Mucosa of descending colon (tissue), 3 donors: ENCODE measurements around the gene SEL1L3. TPM values are rescaled to one million over a fixed set of nuclear protein-coding genes. Genes with fewer than 3 reads are reported as not detected.
A peak's percentile ranks its signal among the peaks of the same experiment; 100 is the strongest.
"Not testable (repeated sequence)": the region's sequence is repeated elsewhere in the genome, so short reads cannot be mapped to it uniquely, and the experiment has no call there.

Experiments used
- ATAC-seq: fragments of 200-7000 bp; cut with Tn5 transposase; one replicate; pipeline ENCODE4 v1.9.1; 2020; ENCODE audit warnings: mild to moderate bottlenecking, moderate library complexity
- DNase-seq, 3 donors: peaks; one replicate each; pipeline ENCODE4 v3.0.0-alpha.2; 2020
- H3K36me3 ChIP-seq: fragments of 200-600 bp; one replicate; pipeline ENCODE4 v1.8.0; 2021; ENCODE audit warnings: low read depth, mild to moderate bottlenecking
- H3K4me1 ChIP-seq: fragments of 200-600 bp; one replicate; pipeline ENCODE4 v1.8.0; 2021; ENCODE audit warnings: low read depth, mild to moderate bottlenecking
- H3K4me3 ChIP-seq: fragments of 200-600 bp; one replicate; pipeline ENCODE4 v1.8.0; 2021; ENCODE audit warnings: mild to moderate bottlenecking
- H3K9me3 ChIP-seq: fragments of 200-600 bp; one replicate; pipeline ENCODE4 v1.8.0; 2021; ENCODE audit warnings: mild to moderate bottlenecking
- CTCF ChIP-seq: fragments of 200-600 bp; IDR thresholded peaks from one replicate; pipeline ENCODE4 v1.8.0; 2022; ENCODE audit warnings: antibody characterized with exemption, mild to moderate bottlenecking
- intact Hi-C, 2 donors: fragments of 100-400 bp; cut with DNase I in 1 of 2; cut with micrococcal nuclease in 1 of 2; formaldehyde crosslinking; loops; one replicate each; pipeline versions ENCODE4 v1.11.0 to v1.11.1; 2022; cut with DNase I, micrococcal nuclease
- total RNA-seq, 3 donors: library from RNA; stranded (reverse); fragmentation: NEBNext Ultra II Directional in 2 of 3; extraction: Animal tissue kit (Norgen Biotek cat#: 25700) in 2 of 3; gene quantifications; one replicate each; pipeline versions ENCODE4 v1.2.1 to v1.2.4, GENCODE V29; 2021 to 2023
- donor health status: DM: no; HTN: no; CAD: no; lungs with moderate emphysema.
- donor health status: DM: no; HTN: no; CAD: no.
- donor health status: DM: no; HTN: yes; CAD: no.

Gene SEL1L3
- total RNA-seq, 3 donors from 2014 or later = 51.7 to 104 (median 98.3) TPM

GRCh38 chr4:25870081-25870480 lies 7.3 kb upstream of the SEL1L3 start:
- intact Hi-C loops = no loop called here
- TF ChIP-seq CTCF = no peak
- no peaks in the 10 kb centered on the region for H3K36me3 ChIP-seq
- ATAC-seq (no peak), DNase-seq (no peak)
- no peaks in the 10 kb centered on the region for H3K9me3 ChIP-seq
- no peak overlapping the region for H3K4me3 ChIP-seq
- H3K4me1 ChIP-seq = peaks cover 3% of the 10 kb centered on the region

GRCh38 chr4:25867781-25868294 lies 5.0 kb upstream of the SEL1L3 start:
- ATAC-seq = no peak
- DNase-seq = no peak
- H3K36me3 ChIP-seq = no peaks in the 10 kb centered on the region
- intact Hi-C loops = no loop called here
- TF ChIP-seq CTCF = no peak
- H3K9me3 ChIP-seq = no peaks in the 10 kb centered on the region
- peaks cover 19% of the 10 kb centered on the region for H3K4me1 ChIP-seq
- H3K4me3 ChIP-seq = no peak overlapping the region

- ATAC-seq, H3K36me3 ChIP-seq, intact Hi-C loops, H3K4me3 ChIP-seq, DNase-seq, H3K9me3 ChIP-seq: not testable (repeated sequence)
- H3K4me1 ChIP-seq = peaks cover 19% of the 10 kb centered on the region
Measured at GRCh38 chr4:25866401-25866800, 3.6 kb upstream of the SEL1L3 start.

- H3K36me3 ChIP-seq = no peaks in the 10 kb centered on the region
- H3K4me3 ChIP-seq = no peak overlapping the region
- H3K9me3 ChIP-seq = no peaks in the 10 kb centered on the region
- DNase-seq (peak; percentile 79 to 91 (median 80)), ATAC-seq (peak; percentile 72)
- intact Hi-C loops = no loop called here
- H3K4me1 ChIP-seq = peaks cover 19% of the 10 kb centered on the region
- no peak for TF ChIP-seq CTCF
Measured at GRCh38 chr4:25865586-25865985, 2.8 kb upstream of the SEL1L3 start.

GRCh38 chr4:25863831-25864418 lies 1.1 kb upstream of the SEL1L3 start:
- DNase-seq = peak; percentile 39 to 71 (median 61)
- TF ChIP-seq CTCF = no peak
- peak; percentile 18 for ATAC-seq
- Histone ChIP-seq H3K4me3 (no peak overlapping the region), H3K4me1 (peaks cover 26% of the 10 kb centered on the region), H3K9me3 (no peaks in the 10 kb centered on the region), H3K36me3 (no peaks in the 10 kb centered on the region)
- intact Hi-C loops = no loop called here

- peak overlapping the region; percentile 9 for H3K4me3 ChIP-seq
- peak; percentile 53 for TF ChIP-seq CTCF
- no peaks in the 10 kb centered on the region for H3K36me3 ChIP-seq
- intact Hi-C loops = no loop called here
- H3K9me3 ChIP-seq = no peaks in the 10 kb centered on the region
- peak; percentile 88 to 92 (median 90) for DNase-seq
- peak; percentile 83 for ATAC-seq
- peaks cover 27% of the 10 kb centered on the region for H3K4me1 ChIP-seq
Measured at GRCh38 chr4:25863347-25863784, 578 bp upstream of the SEL1L3 start.
